Mesothelial cell of epicardium (in vitro differentiated cells): Measurements from ENCODE around the gene GSTT4. TPM values are rescaled to one million over a fixed set of nuclear protein-coding genes. Genes with fewer than 3 reads are reported as not detected.

Experiments
- DNase-seq, 2 experiments: peaks; one replicate each; pipeline ENCODE4 v3.0.0; 2021; ENCODE audit warnings: low spot score in 2 of 2; ENCODE audit not compliant: unreplicated experiment in 2 of 2
- H3K27ac Mint-ChIP-seq: 2 replicates; pipeline ENCODE4 v1.8.0; 2021; ENCODE audit warnings: mixed read lengths
- H3K27me3 Mint-ChIP-seq: 2 replicates; pipeline ENCODE4 v1.8.0; 2021; ENCODE audit warnings: low read depth, mixed read lengths
- H3K36me3 Mint-ChIP-seq: 2 replicates; pipeline ENCODE4 v1.8.0; 2021; ENCODE audit warnings: mixed read lengths
- H3K4me1 Mint-ChIP-seq: 2 replicates; pipeline ENCODE4 v1.8.0; 2021; ENCODE audit warnings: mixed read lengths
- H3K4me3 Mint-ChIP-seq: 2 replicates; pipeline ENCODE4 v1.8.0; 2021; ENCODE audit warnings: mild to moderate bottlenecking, moderate library complexity, mixed read lengths
- H3K9me3 Mint-ChIP-seq: 2 replicates; pipeline ENCODE4 v1.8.0; 2021; ENCODE audit warnings: mixed read lengths
- CTCF ChIP-seq: fragments of 200-600 bp; sonication (generic); IDR thresholded peaks from one replicate; pipeline ENCODE4 v1.5.0; 2021; ENCODE audit warnings: antibody characterized with exemption; ENCODE audit not compliant: unreplicated experiment
- total RNA-seq: library from RNA; stranded (reverse); gene quantifications from 3 replicates; pipeline ENCODE4 v1.2.1, GENCODE V29; 2021

The GSTT4 gene
- not detected in 3 replicates for total RNA-seq

GRCh38 chr22:24005201-24005600, at the start of gene GSTT4:
Gene GSTT4 (minus strand): TSS chr22:24005453. CDS start chr22:24005356, 97 bp downstream.
- Mint-ChIP-seq H3K27ac (no peak within 1 kb of the TSS), H3K27me3 (no peaks in the 10 kb centered on the region), H3K36me3 (no peaks in the 10 kb centered on the region), H3K4me1 (no peaks in the 10 kb centered on the region), H3K9me3 (no peaks in the 10 kb centered on the region), H3K4me3 (no peak within 1 kb of the TSS)
- no peak for TF ChIP-seq CTCF
- no peak for DNase-seq

GRCh38 chr22:24054356-24054755, 49.1 kb upstream of the GSTT4 start:
- H3K9me3 Mint-ChIP-seq = no peaks in the 10 kb centered on the region
- DNase-seq = no peak

GRCh38 chr22:24053481-24054226, 48.4 kb upstream of the GSTT4 start:
- H3K27ac Mint-ChIP-seq = no peak overlapping the region
- no peak for TF ChIP-seq CTCF

More at GRCh38 chr22:24054356-24054755, 49.1 kb upstream of the GSTT4 start:
- no peaks in the 10 kb centered on the region for H3K4me1 Mint-ChIP-seq
- no peak for TF ChIP-seq CTCF
- H3K27me3 Mint-ChIP-seq = no peaks in the 10 kb centered on the region
- H3K4me3 Mint-ChIP-seq = no peak overlapping the region
- H3K36me3 Mint-ChIP-seq = peaks cover 41% of the 10 kb centered on the region
- no peak overlapping the region for H3K27ac Mint-ChIP-seq

GRCh38 chr22:24051568-24051967, 46.3 kb upstream of the GSTT4 start:
- no peak for DNase-seq
- no peaks in the 10 kb centered on the region for H3K27me3 Mint-ChIP-seq
- no peak for TF ChIP-seq CTCF
- no peak overlapping the region for H3K4me3 Mint-ChIP-seq
- H3K36me3 Mint-ChIP-seq = peaks cover 21% of the 10 kb centered on the region
- no peaks in the 10 kb centered on the region for H3K9me3 Mint-ChIP-seq
- H3K27ac Mint-ChIP-seq = no peak overlapping the region
- H3K4me1 Mint-ChIP-seq = no peaks in the 10 kb centered on the region

More at GRCh38 chr22:24053481-24054226, 48.4 kb upstream of the GSTT4 start:
- Mint-ChIP-seq H3K4me3 (no peak overlapping the region), H3K4me1 (no peaks in the 10 kb centered on the region), H3K36me3 (peaks cover 34% of the 10 kb centered on the region), H3K9me3 (no peaks in the 10 kb centered on the region), H3K27me3 (no peaks in the 10 kb centered on the region)
- no peak for DNase-seq

GRCh38 chr22:24051028-24051427, 45.8 kb upstream of the GSTT4 start:
- H3K36me3 Mint-ChIP-seq = peaks cover 17% of the 10 kb centered on the region
- H3K4me1 Mint-ChIP-seq = no peaks in the 10 kb centered on the region
- no peak for TF ChIP-seq CTCF
- DNase-seq = no peak
- H3K4me3 Mint-ChIP-seq = no peak overlapping the region
- no peaks in the 10 kb centered on the region for H3K9me3 Mint-ChIP-seq
- no peak overlapping the region for H3K27ac Mint-ChIP-seq
- no peaks in the 10 kb centered on the region for H3K27me3 Mint-ChIP-seq

GRCh38 chr22:24049978-24050377, 44.7 kb upstream of the GSTT4 start:
- H3K9me3 Mint-ChIP-seq = no peaks in the 10 kb centered on the region
- no peaks in the 10 kb centered on the region for H3K4me1 Mint-ChIP-seq
- no peak for DNase-seq
- TF ChIP-seq CTCF = no peak
- no peaks in the 10 kb centered on the region for H3K27me3 Mint-ChIP-seq
- H3K4me3 Mint-ChIP-seq = no peak overlapping the region
- H3K36me3 Mint-ChIP-seq = peaks cover 15% of the 10 kb centered on the region
- H3K27ac Mint-ChIP-seq = no peak overlapping the region
